Endometrial microvascular endothelial cells (primary cell): ENCODE results near the gene SLC35A1. TPM values are rescaled to one million over a fixed set of nuclear protein-coding genes. Genes with fewer than 3 reads are reported as not detected.
"Not testable (repeated sequence)": the region's sequence is repeated elsewhere in the genome, so short reads cannot be mapped to it uniquely, and the experiment has no call there.

ENCODE experiments used
- in situ Hi-C: cut with HindIII; loops from 2 replicates; pipeline ENCODE4 v1.10.0; 2017; ENCODE audit warnings: low sequenced_read_pairs, low pct_unique_long_range_greater_than_20kb; ENCODE audit errors: inconsistent ontology term
- total RNA-seq: library from RNA; depleted of rRNA; stranded (reverse); fragments of >200 nt; gene quantifications from one replicate; pipeline ENCODE4 v1.2.3, GENCODE V29; 2015; ENCODE audit errors: inconsistent ontology term

Gene SLC35A1, protein sequence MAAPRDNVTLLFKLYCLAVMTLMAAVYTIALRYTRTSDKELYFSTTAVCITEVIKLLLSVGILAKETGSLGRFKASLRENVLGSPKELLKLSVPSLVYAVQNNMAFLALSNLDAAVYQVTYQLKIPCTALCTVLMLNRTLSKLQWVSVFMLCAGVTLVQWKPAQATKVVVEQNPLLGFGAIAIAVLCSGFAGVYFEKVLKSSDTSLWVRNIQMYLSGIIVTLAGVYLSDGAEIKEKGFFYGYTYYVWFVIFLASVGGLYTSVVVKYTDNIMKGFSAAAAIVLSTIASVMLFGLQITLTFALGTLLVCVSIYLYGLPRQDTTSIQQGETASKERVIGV
- total RNA-seq, result 11.9 TPM

DNA sequence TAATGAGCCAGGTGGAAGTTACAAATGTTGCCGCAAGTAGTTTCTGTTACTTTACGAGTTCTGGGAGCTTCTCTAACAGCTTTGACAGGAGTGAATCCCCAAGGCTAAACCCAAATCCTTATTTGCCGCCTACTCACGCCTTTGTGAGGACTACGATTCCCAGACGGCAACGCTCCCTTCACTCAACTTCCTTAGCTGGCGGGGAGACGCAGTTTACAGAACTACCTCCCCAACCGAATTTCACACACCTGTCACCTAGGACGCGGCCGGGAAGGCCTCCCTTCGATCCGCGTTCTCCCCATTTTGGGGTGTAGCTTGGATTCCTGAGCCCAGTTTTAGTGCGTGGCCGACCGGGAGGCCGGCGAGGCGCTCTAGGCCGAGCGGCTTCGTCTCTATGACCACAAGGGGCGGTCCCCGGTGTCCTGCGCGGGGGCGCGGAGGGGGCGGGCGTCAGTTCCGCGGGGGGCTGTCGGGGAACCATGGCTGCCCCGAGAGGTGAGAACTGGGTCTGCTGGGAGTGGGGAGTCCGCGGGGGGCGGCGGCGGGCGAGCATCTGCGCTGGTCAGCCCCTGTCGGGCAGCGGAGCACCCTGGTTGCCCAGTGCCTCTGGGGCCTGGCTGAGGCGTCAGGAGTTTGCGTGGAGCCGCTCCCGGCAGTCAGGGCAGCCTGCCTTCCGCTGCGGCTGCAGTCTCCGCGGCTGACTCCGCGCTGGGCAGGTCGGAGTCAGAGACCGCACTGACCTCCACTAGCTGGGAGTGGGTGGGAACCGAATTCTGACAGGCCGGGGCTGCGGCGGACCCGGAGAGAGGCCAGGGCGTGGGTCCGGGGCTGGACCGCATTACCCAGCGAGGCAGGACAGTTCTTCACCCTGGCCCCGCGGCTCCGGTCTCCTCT is at the start of gene SLC35A1:
SLC35A1 (plus strand) TSS at position 450 of the 894 bp plus-strand sequence; CDS start at position 480, 30 bp downstream.
- in situ Hi-C loops, result no loop called here

DNA sequence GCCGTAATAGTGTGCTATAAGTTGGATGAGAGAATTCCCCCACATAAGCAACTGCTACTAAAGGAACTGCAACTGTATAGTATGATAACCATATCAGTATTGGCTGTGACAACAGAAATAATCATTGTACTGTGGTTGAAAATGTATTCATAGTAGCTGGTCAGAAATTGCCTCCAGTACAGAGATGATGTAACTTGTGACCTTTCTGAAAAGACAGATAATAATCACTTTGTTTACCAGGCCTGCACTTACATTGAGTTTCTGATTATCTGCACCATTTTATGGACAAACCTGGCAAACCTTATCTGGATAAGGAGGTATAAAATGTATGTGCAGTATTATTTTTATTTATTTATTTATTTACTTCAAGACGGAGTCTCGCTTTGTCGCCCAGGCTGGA is 46.0 kb upstream of the SLC35A1 start:
- in situ Hi-C loops, result no loop called here

DNA sequence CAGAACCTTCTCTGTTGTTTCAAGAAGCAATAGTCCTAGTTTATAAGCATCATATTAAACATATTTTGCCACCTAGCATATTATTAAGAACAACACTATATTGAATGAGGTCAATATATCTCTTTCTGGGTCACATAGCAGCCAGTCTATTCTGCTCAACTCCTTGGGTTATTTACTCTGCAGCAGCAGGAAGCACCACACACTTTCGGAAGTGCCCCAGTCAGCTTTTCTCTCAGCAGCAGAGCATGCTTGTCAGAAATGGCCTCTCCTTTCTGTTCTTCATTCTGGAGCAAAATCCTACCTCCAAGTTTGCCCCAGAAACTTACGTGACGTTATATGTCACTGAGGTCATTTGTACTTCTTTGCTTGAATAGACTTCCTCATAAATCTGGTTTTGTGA is 42.3 kb upstream of the SLC35A1 start:
- in situ Hi-C loops, result no loop called here

DNA sequence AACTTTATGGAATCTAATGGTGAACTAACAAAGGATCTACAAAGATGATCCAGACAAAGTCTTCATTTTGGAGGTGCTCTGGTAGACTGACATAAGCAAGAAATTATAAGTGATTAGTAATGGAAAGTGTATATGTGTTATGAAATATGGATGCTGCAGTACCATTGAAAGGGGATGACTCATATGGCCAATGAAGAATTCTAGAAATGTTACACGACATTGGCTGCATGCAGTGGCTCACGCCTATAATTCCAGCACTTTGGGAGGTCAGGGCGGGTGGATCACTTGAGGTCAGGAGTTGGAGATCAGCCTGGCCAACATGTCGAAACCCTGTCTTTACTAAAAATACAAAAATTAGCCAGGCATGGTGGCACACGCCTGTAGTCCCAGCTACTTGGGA is 41.5 kb upstream of the SLC35A1 start:
- in situ Hi-C loops, result no loop called here

DNA sequence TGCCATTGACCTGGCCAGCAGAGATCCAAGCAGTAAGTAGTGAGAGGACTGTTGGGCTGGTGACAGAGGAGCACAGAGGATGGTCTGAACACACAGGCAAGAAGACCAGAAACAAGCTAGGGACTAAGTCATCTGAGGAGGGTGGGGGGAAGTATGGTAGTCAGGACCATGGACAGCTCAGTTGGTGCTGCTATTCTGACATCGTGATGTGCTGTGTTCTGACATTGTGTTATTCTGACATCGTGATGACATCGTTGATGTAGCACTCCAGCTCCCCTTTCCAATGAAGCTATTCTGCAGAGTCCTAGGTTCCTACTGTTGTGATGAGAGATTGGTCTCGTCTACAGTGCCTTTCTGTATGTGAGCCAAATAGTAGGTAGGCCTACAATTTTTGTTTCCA is 36.3 kb upstream of the SLC35A1 start:
- in situ Hi-C loops, result no loop called here

DNA sequence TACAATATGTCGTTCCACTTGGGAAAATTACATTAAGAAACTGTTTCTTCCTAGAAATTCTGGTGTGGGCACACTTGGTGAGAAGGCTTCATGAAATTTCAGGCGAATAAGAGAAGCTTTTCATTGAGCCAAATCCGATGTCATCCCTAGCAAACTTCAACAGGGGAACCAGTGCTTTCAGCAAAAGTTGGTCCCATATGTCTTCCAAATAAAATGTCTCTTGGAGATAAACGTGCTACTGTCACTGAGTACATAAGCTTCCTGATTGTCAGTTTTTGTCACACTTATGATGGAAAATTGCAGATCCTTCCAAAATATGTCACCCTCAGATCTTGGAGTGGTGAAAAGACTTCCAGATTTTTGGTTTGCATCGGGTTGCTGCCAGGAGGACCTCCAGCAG is 31.1 kb upstream of the SLC35A1 start:
- in situ Hi-C loops, result no loop called here

DNA sequence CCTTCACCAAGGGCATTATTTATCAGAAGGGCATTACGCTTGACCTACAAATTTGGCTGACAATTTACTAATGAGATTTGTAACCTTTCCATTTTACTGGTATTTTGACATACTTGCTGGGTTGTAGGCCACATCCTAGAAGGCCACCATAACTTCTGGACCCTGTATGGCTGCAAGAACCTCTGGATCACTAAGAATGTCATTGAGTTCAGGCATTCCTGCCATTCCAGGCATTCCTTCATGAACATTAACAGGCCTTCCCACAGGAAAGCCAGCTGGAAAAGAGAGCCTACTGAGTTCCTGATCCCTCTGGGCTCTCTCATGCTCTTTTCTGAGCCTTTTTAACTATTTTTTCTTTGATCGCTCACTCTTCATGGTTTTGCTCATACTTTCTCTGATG is 28.4 kb upstream of the SLC35A1 start:
- in situ Hi-C loops, result no loop called here

DNA sequence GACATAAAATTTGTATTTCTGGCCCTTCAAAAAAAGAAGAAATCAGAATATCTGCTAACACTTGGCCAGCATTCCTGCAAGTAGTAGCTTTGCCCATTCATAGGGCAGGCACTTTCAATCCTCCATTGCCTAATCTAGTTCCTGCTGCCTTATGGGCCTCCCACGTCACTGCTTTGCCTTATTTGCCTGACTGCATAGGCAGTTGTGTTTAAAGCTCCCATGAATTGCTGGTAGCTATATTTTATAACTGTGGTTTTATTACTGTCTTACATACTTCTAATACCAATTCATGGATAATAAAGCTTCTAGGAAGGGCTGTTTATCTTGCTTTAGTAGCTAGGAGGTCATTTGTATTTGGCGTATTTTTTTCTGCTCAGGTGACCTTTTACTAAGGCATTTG is 7.7 kb upstream of the SLC35A1 start:
- in situ Hi-C loops, result no loop called here

DNA sequence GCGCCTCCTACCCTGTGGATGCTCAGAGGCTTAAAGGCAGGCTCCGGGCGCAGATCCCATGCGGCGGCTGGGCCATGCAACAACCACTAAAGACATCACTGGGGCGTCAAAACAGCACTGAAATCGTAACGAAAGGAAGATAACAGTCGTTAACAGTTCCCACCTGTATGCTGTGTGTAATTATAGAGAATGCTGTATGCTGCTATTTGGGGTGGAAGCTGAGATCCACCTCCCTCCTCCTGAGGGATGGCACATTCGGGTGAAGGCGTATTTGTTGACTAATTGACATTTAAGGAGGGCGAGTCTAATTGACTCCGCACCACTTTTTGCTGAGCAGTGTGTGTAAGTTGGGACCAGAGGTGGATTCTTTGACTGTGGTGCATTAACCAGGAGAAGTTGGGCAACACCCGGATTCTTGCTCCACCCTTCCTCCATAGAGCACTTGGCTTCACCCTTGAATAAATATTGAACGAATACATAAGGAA is 687 bp downstream of the SLC35A1 start:
- in situ Hi-C loops, result no loop called here

DNA sequence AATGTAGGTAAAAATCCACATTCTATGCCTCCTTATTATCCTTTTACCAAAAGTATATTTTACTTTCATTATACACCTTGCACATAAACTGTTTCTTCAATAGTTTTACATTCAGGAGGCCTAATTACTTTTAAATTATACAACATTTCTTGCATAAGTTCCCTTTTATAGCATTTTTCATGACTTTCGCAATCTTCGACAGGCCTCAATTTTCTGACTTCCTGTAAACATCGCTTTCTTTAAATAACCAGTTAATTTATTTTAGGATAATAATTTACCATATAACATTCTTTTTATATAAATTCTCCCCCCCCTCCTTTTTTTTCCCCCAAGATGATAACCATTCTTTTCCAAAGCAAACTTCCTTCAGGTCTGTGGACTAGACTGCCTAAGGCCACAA is 9.2 kb downstream of the SLC35A1 start:
- in situ Hi-C loops, result no loop called here

DNA sequence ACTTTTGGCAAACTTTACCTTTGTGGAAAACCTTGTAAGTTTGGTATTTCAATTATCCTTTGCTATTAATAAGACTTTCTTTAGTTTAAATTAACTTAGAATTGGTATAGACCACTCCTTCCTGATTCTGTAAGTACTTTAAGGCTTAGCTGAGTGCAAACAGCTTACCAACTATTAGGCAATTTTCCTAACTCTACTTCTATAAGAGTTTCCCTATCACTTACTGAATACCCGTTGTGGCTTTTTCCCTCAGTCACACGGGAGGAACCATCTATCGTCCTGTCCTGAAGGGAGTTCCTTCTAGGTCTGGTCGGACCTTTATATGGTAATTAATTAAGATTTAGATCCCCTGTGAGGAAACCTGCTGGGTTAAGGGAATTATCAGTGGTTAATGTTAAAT is 9.6 kb downstream of the SLC35A1 start:
- in situ Hi-C loops, result no loop called here

DNA sequence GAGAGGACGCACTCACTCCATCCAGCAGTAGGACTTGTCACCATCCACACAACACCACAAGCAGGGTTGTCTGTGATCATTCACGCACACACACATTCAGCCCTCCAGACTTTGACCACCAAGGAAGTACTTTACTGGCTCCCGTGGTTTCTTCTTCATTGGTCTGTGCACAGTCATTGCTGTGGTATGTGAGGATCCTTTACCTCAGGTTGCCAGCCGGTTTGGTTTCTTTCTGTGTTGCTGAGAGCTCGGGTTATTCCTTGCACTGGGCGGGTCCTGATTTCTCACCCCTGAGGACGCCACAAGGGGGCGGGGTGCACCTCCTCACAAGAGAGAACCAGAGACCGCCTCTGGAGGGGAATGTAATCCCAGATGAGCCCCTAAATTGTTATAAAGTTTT is 11.2 kb downstream of the SLC35A1 start:
- in situ Hi-C loops, result no loop called here

DNA sequence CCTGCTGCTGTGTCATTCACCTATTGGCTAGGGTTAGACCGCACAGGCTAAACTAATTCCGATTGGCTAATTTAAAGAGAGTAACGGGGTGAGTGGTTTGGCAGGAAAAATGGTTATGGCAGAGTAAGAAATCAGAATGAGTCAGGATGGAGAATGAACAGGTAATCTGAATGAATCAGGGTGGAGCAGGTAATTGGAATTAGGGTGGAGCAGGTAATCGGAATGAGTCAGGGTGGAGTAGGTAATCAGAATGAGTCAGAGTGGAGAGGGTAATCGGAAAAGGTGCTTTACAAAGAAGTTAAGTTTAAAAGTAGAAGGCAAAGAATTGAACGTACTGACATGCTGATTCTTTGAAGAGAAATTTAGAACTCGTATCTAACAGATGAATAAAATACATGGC is 11.7 kb downstream of the SLC35A1 start:
- in situ Hi-C loops, result no loop called here

DNA sequence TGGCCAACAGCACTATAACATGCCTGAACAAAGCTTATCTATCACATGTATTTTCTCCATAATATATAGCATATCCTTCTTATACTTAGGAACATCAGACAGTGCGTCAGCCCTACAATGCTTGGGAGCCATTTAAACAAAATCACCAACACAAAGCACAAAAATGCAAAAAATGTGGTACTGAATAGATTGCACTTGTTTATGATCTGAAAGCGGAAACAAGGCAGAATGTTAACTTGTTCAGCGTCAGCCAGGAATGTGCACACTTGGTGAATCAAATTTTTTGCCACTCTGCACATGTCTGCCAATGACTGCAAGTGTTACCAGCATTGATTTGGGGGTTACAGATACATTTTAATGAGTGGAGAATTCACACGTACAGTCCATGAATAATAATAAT is 14.8 kb downstream of the SLC35A1 start:
- in situ Hi-C loops, result no loop called here

DNA sequence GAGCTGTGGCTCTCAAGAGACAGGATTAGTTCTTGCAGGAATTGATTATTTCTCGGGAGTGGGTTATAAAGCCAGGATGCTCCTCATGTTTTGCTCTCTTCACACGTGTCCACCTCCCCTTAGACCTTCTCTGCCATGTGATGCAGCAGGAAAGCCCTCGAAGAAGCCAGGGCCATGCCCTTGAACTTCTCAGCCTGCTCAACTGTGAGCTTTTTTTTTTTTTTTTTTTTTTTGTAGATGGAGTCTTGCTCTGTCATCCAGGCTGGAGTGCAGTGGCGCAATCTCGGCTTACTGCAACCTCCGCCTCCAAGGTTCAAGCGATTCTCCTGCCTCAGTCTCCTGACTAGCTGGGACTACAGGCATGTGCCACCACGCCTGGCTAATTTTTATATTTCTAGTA is 16.6 kb downstream of the SLC35A1 start:
- in situ Hi-C loops, result not testable (repeated sequence)

DNA sequence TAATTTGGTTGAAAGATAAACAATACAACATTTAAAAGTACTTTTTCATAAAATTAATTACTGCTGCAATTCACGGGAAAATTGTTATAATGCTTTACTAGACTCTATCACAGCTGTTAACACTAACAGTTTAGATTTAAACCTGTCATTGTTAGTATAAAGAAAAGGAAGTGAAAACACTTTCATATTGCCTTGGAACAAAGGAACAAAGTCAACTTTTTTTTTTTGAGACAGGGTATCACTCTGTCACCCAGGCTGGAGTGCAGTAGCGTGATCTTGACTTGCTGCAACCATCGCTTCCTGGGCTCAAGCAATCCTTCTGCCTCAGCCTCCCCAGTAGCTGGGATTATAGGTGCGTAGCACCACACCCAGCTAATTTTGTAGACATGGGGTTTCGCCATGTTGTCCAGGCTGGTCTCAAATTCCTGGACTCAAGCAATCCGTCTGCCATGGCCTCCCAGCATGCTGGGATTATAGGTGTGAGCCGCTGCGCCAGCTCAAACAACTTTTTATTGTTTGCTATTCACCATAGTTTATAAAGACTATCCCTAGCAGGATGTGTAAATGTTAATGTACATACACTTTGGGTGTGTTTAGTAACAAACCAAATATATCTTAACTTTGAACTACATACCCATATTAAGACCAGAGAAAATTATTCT is 22.1 kb downstream of the SLC35A1 start:
- in situ Hi-C loops, result no loop called here

DNA sequence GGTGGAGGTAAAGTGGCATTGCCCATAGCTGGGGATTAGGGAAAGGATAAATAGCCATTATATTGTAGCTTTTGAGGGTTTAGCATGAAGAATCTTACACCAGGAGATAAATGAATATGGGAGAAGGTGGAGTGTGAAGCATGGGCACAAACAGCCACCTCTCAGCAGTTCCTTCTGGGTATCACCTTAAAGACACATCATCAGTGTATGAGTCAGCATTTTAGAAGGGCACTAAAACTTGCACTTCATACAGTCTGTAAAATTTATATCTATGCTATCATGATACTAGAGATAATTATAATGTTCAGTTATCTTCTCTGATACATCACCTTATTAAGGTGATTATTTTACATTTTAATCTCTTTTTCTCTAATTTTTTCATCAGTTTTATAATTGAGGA is 25.3 kb downstream of the SLC35A1 start:
- in situ Hi-C loops, result no loop called here

DNA sequence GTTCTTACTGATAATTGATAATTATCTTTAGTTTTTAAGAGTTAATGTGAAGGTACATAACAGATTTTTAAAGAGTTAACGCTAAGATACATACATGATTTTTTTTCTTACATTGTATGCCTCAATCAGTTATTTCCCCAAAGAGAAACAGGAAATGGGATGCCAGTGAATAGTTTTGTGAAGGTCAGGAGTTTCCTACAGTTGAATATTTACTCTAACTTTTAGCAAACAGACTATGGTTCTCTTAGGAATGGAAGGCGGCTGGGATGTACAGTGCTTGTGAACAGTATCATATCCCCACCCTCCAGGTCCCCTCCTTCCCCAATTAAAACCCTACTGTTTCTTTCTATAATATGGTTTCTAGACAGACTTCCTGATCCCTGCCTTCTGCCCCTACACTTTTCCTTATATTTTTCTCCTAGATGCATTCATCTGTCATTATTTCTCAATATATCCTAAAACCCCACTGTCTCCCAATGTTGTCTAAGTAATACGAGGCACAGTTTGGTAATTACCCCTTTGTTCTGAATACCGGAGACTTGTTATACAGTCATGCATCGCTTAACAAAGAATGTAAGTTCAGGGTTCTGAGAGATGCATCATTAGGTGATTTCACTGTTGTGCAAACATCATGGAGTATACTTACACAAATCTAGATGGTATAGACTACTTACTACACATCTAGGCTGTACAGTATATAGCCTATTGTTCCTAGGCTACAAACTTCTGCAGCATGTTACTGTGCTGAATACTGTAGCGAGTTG is 29.2 kb downstream of the SLC35A1 start:
- in situ Hi-C loops, result no loop called here

DNA sequence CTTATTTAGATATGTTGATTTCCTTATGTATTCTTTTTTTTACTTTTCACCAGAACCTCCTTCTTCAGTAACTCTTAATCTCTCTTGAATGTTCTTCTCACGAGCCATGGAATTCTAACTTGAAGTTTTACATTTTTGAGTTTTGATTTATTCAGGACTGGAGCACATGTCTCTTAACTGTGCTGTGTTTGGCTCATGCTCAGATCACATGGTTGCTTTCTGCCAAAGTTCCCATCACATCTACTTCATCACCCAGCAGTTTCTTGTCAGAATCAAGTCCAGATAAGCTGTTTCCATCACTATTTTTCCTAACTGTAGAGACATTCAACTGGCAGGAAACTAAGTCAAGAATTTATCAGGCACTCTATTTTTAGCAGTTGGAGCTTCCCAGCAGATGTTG is 31.7 kb downstream of the SLC35A1 start:
- in situ Hi-C loops, result no loop called here
